LNCaP clone FGC (cell line): Measurements from ENCODE around the gene MRPS17.

Source experiments
- DNase-seq: peaks from one replicate; pipeline ENCODE4 v3.0.0-alpha.2; 2011; ENCODE audit warnings: low read depth
- H3K4me3 ChIP-seq: 2 replicates; pipeline ENCODE4 v1.5.1; 2011; ENCODE audit warnings: mild to moderate bottlenecking, low read depth, low read length, control low read depth
- CTCF ChIP-seq: IDR thresholded peaks from 2 replicates; pipeline ENCODE4 v1.5.1; 2012; ENCODE audit warnings: mild to moderate bottlenecking; ENCODE audit not compliant: control insufficient read depth, insufficient read depth; ENCODE audit errors: extremely low read depth

MRPS17 gene

DNA sequence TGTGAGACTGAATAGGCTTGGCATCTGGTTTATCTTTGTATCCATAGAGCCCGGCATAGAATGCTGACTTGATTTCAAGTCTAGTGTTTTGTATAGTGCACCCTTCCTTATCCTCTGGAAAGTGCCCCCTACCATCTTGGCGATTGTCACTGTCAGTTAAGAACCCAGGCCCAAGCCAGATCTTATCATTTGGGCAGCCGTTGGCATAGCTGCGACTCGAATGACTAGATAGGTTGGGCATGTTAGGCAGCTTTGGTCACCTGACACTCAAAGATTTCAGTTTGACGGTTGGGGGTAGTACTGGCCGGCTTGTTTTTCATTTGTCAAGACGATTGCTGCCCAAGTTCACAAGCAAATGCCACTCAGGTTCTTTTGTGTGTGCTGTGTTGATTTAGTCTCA is 19.3 kb downstream of the MRPS17 start:
- TF ChIP-seq CTCF = no peak
- no peak for DNase-seq
- H3K4me3 ChIP-seq = no peak overlapping the region

DNA sequence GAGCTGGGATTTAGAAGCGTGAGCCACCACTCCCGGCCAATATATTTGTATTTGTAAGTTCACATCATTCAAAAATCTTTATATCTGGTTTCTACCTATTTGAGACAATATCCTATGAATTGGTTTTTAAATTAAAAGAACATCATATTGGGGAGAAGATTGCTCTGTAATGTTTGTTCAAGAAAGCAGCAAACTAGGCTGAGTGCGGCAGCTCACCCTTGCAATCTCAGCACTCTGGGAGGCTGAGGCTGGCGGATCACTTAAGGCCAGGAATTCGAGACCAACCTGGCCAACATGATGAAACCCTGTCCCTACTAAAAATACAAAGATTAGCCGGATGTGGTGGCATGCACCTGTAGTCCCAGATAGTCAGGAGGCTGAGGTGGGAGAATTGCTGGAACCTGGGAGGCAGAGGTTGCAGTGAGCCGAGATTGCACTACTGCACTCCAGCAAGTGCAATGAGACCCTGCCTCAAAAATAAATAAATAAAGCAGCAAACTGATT is 22.1 kb downstream of the MRPS17 start:
- no peak for DNase-seq
- no peak overlapping the region for H3K4me3 ChIP-seq
- TF ChIP-seq CTCF = no peak

GRCh38 chr7:55975988-55976633 is 24.4 kb downstream of the MRPS17 start:
- H3K4me3 ChIP-seq = no peak overlapping the region
- no peak for DNase-seq
- TF ChIP-seq CTCF = no peak

DNA sequence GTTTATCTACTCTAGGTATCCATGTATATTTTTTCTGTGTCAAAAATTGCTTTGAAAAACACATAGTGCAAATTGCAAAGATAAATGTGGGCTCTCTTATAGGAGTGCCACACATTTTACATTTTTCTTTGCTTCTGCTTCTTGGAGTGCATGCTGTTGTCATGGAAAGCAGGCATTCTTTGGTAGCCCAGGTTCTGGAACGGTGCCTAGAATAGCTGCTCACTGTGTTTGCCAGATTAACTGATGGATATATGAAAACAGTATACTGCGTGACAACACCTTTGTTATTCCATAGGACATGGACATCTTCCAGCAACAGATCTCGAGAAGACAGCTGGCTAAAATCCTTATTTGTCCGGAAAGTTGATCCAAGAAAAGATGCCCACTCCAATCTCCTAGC is 26.2 kb downstream of the MRPS17 start:
- TF ChIP-seq CTCF = no peak
- peak; percentile 54 for DNase-seq
- H3K4me3 ChIP-seq = no peak overlapping the region

DNA sequence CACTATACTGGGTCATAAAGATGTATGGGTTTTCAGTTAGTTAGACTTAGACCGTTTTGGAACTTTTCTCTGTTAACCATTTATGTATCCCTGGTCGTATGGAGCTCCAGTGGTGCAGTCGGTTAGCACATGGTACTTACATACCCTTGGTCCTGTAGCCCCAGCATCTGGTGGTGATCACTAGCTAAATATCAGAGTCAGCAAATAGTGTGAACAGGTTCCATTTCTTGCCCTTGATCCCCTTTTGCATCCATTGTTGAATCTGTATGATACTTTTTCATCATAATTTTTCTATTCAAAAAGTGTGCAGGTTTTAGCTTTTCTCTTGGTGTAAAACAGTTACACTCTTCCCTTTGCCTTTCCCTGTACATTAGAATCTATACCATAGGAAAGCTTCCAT is 28.6 kb downstream of the MRPS17 start:
- no peak overlapping the region for H3K4me3 ChIP-seq
- TF ChIP-seq CTCF = no peak
- no peak for DNase-seq

- no peak for TF ChIP-seq CTCF
- no peak overlapping the region for H3K4me3 ChIP-seq
- DNase-seq = no peak
Observed at GRCh38 chr7:55983537-55983936, 31.9 kb downstream of the MRPS17 start.

GRCh38 chr7:55992346-55992745 is 40.7 kb downstream of the MRPS17 start:
- TF ChIP-seq CTCF = no peak
- no peak overlapping the region for H3K4me3 ChIP-seq
- DNase-seq = no peak
